Stimulated activated CD8-positive, alpha-beta memory T cell treated with anti-CD3 and anti-CD28 coated beads, Interleukin-15, amount 100 ng/mL, for 24 hours (primary cell): ENCODE results near the gene AEBP1.

Experiments
- DNase-seq: peaks from one replicate; pipeline ENCODE4 v3.0.0-alpha.2; 2020; ENCODE audit warnings: low read depth

AEBP1 gene

DNA sequence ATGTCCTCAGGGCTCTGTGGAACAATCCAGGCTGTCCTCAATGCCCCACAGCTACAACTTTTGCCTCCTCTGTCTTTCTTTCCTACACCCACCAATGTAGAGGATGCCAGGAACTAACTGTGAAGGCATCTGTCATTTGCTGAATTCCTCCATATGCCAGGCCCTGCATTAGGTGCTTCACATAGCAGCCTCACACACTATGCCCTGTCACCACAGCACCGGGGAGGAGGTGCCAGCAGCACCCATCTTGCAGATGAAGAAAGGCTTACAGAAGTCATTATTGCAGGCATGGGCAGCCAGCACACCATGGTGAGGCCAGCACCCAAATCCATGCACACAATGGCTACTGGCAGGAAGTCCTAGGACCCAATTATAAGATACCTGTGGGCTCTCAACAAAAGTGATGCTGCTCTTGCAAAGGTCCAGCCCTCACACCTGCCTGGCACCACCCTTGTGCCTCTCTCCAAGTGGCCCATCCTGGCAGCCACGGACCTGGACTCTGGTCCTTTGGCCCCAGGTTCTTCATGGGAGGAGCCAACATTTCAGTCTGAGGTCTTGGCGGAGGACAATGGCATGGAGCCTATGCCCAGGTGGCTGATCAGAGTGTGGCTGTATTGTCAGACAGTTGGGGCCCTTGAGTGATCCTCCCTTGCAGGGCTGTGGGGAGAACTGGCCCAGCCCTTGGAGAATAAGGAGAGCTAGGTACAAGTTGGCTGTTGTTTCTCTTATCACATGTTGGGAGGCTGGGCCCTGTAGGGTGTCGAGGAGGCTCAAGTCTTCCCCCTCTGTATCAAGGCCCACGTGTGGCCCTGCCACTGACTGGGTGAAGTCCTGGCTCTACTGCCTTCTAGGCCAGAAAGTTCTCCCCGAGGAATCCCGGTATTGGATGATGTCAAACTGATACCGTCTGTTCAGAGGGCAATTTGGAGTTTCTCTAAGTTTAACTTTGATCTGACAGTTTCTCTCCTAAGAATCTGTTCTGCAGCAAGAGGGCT lies 51.3 kb downstream of the AEBP1 start:
- DNase-seq, result no peak

GRCh38 chr7:44156453-44157010 lies 52.4 kb downstream of the AEBP1 start:
- no peak for DNase-seq

DNA sequence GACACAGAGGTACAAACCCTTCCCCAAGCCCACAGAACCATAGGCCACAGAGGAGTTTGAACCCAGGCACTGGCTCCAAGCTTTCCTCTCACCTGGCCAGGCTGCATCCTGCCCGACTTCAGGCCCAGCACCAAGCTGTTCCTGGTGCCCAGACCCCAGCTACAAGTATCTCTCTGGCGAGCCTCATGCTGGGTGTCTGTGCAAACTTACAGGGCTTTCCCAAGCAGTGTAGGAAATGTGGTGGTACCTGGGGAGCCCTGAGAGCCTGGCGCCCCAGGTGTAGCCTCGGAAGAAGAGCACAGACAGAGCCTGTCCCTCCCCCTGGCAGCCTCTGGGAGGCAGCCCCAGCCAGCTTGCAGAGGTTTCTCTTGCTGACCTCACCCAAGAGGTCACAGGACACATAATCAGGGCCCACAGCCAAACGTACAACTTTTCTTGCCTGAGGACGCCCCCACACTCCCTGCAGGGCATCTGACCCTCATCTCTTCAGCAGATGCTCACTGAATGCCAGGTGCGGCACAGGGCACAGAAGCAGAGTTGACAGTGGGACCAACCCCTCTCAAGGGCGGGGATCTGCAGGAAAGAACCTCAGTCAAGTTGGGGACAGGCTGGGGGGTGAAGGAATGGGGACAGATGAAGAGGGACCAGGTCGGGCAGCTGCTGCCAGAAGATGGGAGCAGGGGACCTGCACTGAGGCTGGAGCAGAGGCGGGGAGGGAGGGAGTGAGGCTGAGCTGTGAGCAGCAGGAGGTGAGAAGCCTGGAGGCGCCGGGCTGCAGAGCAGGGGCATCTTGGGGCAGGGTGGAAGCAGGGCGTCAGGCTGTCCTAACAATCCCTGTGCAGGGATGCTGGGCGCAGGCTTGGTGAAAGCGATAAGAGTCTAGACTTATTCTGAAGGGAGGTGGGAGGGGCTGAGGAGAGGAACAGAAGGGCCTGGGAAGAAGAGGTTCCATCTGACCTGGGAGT lies 53.3 kb downstream of the AEBP1 start:
- no peak for DNase-seq

GRCh38 chr7:44158096-44158872 lies 54.1 kb downstream of the AEBP1 start:
- no peak for DNase-seq

- no peak for DNase-seq
Measured at GRCh38 chr7:44158873-44159631, 54.9 kb downstream of the AEBP1 start.

DNA sequence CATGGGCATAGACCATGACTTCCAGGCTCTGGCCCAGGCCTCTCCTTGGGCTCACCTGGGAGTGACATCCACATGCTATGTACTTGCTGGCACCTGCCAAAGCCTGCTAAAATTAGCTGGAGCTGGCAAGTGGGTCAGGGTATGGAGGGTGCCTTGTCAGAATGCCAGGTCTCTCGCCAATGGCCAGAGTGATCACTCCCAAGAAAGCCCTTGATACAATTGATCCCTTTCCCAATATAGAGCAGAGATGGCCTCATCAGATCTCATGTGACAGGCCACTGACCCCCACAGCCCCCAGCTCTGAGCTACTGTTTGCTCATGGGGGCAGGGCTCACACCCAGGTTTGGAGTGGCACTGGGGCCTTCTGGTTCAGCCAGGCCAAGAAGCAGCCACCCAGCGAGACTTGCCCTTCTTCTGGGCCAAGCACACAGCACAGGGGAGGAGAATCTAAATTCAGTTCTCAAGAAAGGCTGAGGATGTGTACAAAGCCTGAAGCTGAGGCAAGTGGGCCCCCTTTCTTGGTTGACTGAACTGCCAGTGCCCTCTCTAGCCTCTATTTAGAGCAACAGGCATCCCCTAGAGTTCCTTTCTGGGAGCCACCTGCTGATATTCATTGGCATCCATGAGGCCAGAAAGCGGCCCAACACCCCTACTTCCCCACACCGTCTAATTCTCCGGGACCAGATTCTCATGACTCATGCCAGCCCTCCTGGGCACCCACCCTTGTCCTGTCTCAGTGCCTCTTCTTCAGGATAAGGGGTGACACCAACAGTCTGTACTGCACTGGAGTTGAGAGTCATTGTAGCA lies 55.9 kb downstream of the AEBP1 start:
- DNase-seq, result no peak

DNA sequence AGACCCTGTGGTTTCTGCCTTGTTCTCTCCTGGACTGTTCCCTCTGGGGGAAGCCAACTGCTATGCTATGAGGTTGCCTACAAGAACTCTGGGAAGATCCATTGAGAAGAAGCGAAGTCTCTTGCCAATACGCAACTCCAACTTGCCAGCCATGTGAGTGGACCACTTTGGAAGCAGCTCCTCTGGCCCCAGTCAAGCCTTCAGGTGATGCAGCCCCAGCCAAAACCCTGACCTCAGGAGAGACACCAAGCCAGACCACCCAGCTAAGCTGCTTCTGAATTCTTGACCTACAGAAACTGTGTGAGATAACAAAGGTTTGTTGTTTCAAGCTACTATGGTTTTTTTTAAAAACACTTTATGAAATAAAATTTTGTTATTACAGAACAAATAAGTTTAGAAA lies 57.2 kb downstream of the AEBP1 start:
- no peak for DNase-seq

DNA sequence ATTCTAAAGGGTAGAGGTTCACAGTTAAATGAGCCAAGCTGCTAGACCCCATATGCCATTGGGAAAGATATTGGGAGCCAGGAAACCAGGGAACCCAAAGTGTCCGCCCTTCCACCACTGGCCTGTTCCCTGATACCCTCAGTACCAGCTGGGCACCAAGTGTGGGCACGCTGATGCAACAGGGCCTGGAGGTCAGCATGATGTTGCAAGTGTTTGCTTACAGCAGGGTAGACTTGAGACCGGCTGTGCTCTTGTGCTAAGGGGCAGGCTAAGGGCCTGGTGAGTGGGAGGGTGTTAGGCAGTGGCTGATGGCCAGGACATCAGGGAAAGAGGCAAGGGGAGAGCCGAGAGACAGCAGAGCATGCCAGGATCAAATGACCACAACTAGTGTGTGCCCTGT lies 58.0 kb downstream of the AEBP1 start:
- DNase-seq, result no peak

GRCh38 chr7:44162785-44163395 lies 58.7 kb downstream of the AEBP1 start:
- no peak for DNase-seq

DNA sequence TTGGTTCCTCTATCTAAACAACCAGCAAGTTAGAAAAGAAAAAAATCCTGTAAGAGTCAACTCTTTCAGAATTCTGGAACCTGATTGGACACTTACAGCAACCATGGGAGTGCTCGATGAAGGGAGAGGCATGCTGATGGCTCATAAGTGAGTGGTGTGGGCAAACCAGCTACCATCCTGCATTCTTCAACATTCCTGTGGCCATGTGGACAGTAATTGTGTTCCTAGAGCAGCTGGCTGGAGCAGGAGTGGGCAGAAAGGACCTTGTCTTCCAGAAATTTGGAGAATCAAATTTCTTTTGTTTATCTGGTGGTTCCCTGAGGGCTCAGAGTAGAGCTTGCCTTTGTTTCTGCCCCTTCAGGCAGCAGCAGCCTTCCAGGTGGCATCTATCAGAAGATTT lies 59.4 kb downstream of the AEBP1 start:
- no peak for DNase-seq
